H9 (cell line): ENCODE results near the gene SLC38A5. TPM values are rescaled to one million over a fixed set of nuclear protein-coding genes. Genes with fewer than 3 reads are reported as not detected.
"Not testable (repeated sequence)": the region's sequence is repeated elsewhere in the genome, so short reads cannot be mapped to it uniquely, and the experiment has no call there.

Experiments used
- DNase-seq: peaks from one replicate; pipeline ENCODE4 v3.0.0-alpha.2; 2017
- H2AFZ ChIP-seq: one replicate; pipeline ENCODE4 v1.6.1; 2013; ENCODE audit warnings: mild to moderate bottlenecking, low read length, control low read depth, moderate library complexity
- H2AK5ac ChIP-seq: 2 replicates; pipeline ENCODE4 v1.6.1; 2013; ENCODE audit warnings: low read length, control low read depth, mixed read lengths; ENCODE audit not compliant: insufficient read length
- H2BK120ac ChIP-seq: one replicate; pipeline ENCODE4 v1.6.1; 2013; ENCODE audit warnings: low read depth, mild to moderate bottlenecking, low read length, control low read depth, inconsistent platforms; ENCODE audit not compliant: poor library complexity, severe bottlenecking
- H2BK12ac ChIP-seq: 2 replicates; pipeline ENCODE4 v1.6.1; 2013; ENCODE audit warnings: low read length, control low read depth, mixed read lengths, low read depth; ENCODE audit not compliant: insufficient read length
- H2BK15ac ChIP-seq: 2 replicates; pipeline ENCODE4 v1.6.1; 2013; ENCODE audit warnings: low read depth, low read length, control low read depth
- H2BK20ac ChIP-seq: one replicate; pipeline ENCODE4 v1.6.1; 2013; ENCODE audit warnings: low read depth, mild to moderate bottlenecking, low read length, control low read depth, inconsistent platforms; ENCODE audit not compliant: poor library complexity, severe bottlenecking
- H2BK5ac ChIP-seq: 2 replicates; pipeline ENCODE4 v1.6.1; 2013; ENCODE audit warnings: low read length, control low read depth, mixed read lengths; ENCODE audit not compliant: insufficient read length
- H3K14ac ChIP-seq: 2 replicates; pipeline ENCODE4 v1.6.1; 2013; ENCODE audit warnings: low read length, control low read depth; ENCODE audit not compliant: insufficient read depth
- H3K18ac ChIP-seq: 2 replicates; pipeline ENCODE4 v1.6.1; 2013; ENCODE audit warnings: low read depth, mild to moderate bottlenecking, mixed read lengths, low read length, control low read depth; ENCODE audit not compliant: insufficient read length
- H3K23ac ChIP-seq: 2 replicates; pipeline ENCODE4 v1.6.1; 2013; ENCODE audit warnings: low read length, control low read depth, mixed read lengths, low read depth; ENCODE audit not compliant: insufficient read length
- H3K23me2 ChIP-seq: 2 replicates; pipeline ENCODE4 v1.6.1; 2013; ENCODE audit warnings: low read depth, mild to moderate bottlenecking, mixed read lengths, low read length, control low read depth; ENCODE audit not compliant: insufficient read length, poor library complexity, severe bottlenecking
- H3K27ac ChIP-seq: 2 replicates; pipeline ENCODE4 v1.5.1; 2013; ENCODE audit warnings: low read length, control low read depth, mixed read lengths, low read depth; ENCODE audit not compliant: insufficient read length
- H3K27me3 ChIP-seq: 2 replicates; pipeline ENCODE4 v1.6.1; 2013; ENCODE audit warnings: low read length, control low read depth, inconsistent platforms; ENCODE audit not compliant: insufficient read depth
- H3K4ac ChIP-seq: 2 replicates; pipeline ENCODE4 v1.6.1; 2013; ENCODE audit warnings: low read depth, mild to moderate bottlenecking, control low read depth, inconsistent platforms, low read length, moderate library complexity
- H3K4me1 ChIP-seq: 2 replicates; pipeline ENCODE4 v1.6.1; 2013; ENCODE audit warnings: low read length, control low read depth, inconsistent platforms; ENCODE audit not compliant: insufficient read depth
- H3K4me2 ChIP-seq: 2 replicates; pipeline ENCODE4 v1.6.1; 2013; ENCODE audit warnings: low read length, control low read depth, mixed read lengths; ENCODE audit not compliant: insufficient read length, insufficient read depth
- H3K56ac ChIP-seq: 2 replicates; pipeline ENCODE4 v1.6.1; 2013; ENCODE audit warnings: low read depth, mild to moderate bottlenecking, mixed read lengths, low read length, control low read depth; ENCODE audit not compliant: insufficient read length
- H3K79me1 ChIP-seq: 2 replicates; pipeline ENCODE4 v1.6.1; 2013; ENCODE audit warnings: low read depth, mild to moderate bottlenecking, moderate library complexity, low read length, control low read depth, inconsistent platforms; ENCODE audit not compliant: insufficient read depth, poor library complexity, severe bottlenecking
- H3K79me2 ChIP-seq: 2 replicates; pipeline ENCODE4 v1.6.1; 2013; ENCODE audit warnings: low read length, control low read depth, inconsistent platforms; ENCODE audit not compliant: insufficient read depth
- H3K9ac ChIP-seq: 2 replicates; pipeline ENCODE4 v1.6.1; 2013; ENCODE audit warnings: low read length, control low read depth, mixed read lengths; ENCODE audit not compliant: insufficient read length; ENCODE audit errors: extremely low read depth
- H3K9me3 ChIP-seq: one replicate; pipeline ENCODE4 v1.6.1; 2013; ENCODE audit warnings: low read depth, low read length, inconsistent platforms; ENCODE audit not compliant: control insufficient read depth
- H3T11ph ChIP-seq: one replicate; pipeline ENCODE4 v1.6.1; 2013; ENCODE audit warnings: mild to moderate bottlenecking, low read length, control low read depth, inconsistent platforms
- H4K20me1 ChIP-seq: one replicate; pipeline ENCODE4 v1.6.1; 2013; ENCODE audit not compliant: control insufficient read depth, insufficient read length, insufficient read depth
- H4K5ac ChIP-seq: 2 replicates; pipeline ENCODE4 v1.6.1; 2013; ENCODE audit warnings: low read depth, mild to moderate bottlenecking, mixed read lengths, low read length, control low read depth; ENCODE audit not compliant: insufficient read length
- H4K8ac ChIP-seq: replicated peaks from 2 replicates; pipeline ENCODE4 v1.6.1; 2013; ENCODE audit warnings: low read length, control low read depth, mixed read lengths, low read depth; ENCODE audit not compliant: insufficient read length
- H4K91ac ChIP-seq: 2 replicates; pipeline ENCODE4 v1.6.1; 2013; ENCODE audit warnings: low read depth, mild to moderate bottlenecking, moderate library complexity, mixed read lengths, low read length, control low read depth; ENCODE audit not compliant: insufficient read length
- H3K27ac Mint-ChIP-seq, 3 experiments: 2 replicates in 2 of 3; 3 replicates in 1 of 3; pipeline ENCODE4 v1.8.0; 2020 to 2021; ENCODE audit warnings: mixed read lengths in 3 of 3, mild to moderate bottlenecking in 1 of 3, moderate library complexity in 1 of 3
- H3K27me3 Mint-ChIP-seq: 2 replicates; pipeline ENCODE4 v1.8.0; 2021; ENCODE audit warnings: low read depth, mild to moderate bottlenecking, moderate library complexity, mixed read lengths
- H3K36me3 Mint-ChIP-seq, 3 experiments: 2 replicates in 2 of 3; 3 replicates in 1 of 3; pipeline ENCODE4 v1.8.0; 2020 to 2021; ENCODE audit warnings: low read depth in 3 of 3, mixed read lengths in 3 of 3; ENCODE audit not compliant: insufficient read depth in 1 of 3
- H3K4me1 Mint-ChIP-seq, 2 experiments: 2 replicates each; pipeline ENCODE4 v1.8.0; 2020; ENCODE audit warnings: mixed read lengths in 2 of 2
- H3K4me3 Mint-ChIP-seq, 2 experiments: 2 replicates in 1 of 2; 3 replicates in 1 of 2; pipeline ENCODE4 v1.8.0; 2020 to 2021; ENCODE audit warnings: mild to moderate bottlenecking in 2 of 2, mixed read lengths in 2 of 2, moderate library complexity in 1 of 2
- H3K9me3 Mint-ChIP-seq, 2 experiments: 2 replicates in 1 of 2; 3 replicates in 1 of 2; pipeline ENCODE4 v1.8.0; 2020; ENCODE audit warnings: mild to moderate bottlenecking in 2 of 2, mixed read lengths in 2 of 2, moderate library complexity in 1 of 2
- WGBS: extraction: QIAGEN DNeasy Blood & Tissue Kit; methylation state at CpG from one replicate; pipeline ENCODE4 v1.1.7; 2013; ENCODE audit warnings: missing lambda C conversion rate, low lambda C conversion rate, mixed read lengths; ENCODE audit not compliant: insufficient read length; ENCODE audit errors: extremely low coverage; 5-methylcytosine and 5-hydroxymethylcytosine counted together
- total RNA-seq: library from RNA; stranded (reverse); gene quantifications from 2 replicates; pipeline ENCODE4 v1.2.1, GENCODE V29; 2021

SLC38A5 gene
- total RNA-seq, 1 experiment from 2014 or later, result 28.3 TPM

- H3K23ac ChIP-seq, result not testable (repeated sequence)
Observed at GRCh38 chrX:48433713-48434112, 36.3 kb downstream of the SLC38A5 start.

GRCh38 chrX:48430166-48430565, 39.9 kb downstream of the SLC38A5 start:
- H3K4me1 Mint-ChIP-seq, H3K27ac Mint-ChIP-seq, H2AK5ac ChIP-seq, H2BK12ac ChIP-seq, H2AFZ ChIP-seq, H3K23ac ChIP-seq, H2BK120ac ChIP-seq, H2BK5ac ChIP-seq, H3K9me3 ChIP-seq, H3K4me1 ChIP-seq, H3K23me2 ChIP-seq, H3K4me3 Mint-ChIP-seq, H3T11ph ChIP-seq, H4K20me1 ChIP-seq, H3K27me3 ChIP-seq, H3K79me2 ChIP-seq, H3K18ac ChIP-seq, H3K4me2 ChIP-seq, H2BK20ac ChIP-seq, H3K56ac ChIP-seq, H3K27me3 Mint-ChIP-seq, H3K4ac ChIP-seq, H4K5ac ChIP-seq, H4K8ac ChIP-seq, H2BK15ac ChIP-seq, H4K91ac ChIP-seq, H3K79me1 ChIP-seq, DNase-seq, H3K14ac ChIP-seq, H3K27ac ChIP-seq, H3K9ac ChIP-seq: not testable (repeated sequence)
- H3K36me3 Mint-ChIP-seq, result peaks cover 7 to 13% (median 8%) of the 10 kb centered on the region in 3 experiments; a peak in 6 of 7 replicates
- no CpG with 5 or more reads among the region's 4 CpGs for WGBS
- H3K9me3 Mint-ChIP-seq, result peaks cover 50 to 57% of the 10 kb centered on the region in 2 experiments

More at GRCh38 chrX:48433713-48434112, 36.3 kb downstream of the SLC38A5 start:
- H3K23me2 ChIP-seq, H2BK120ac ChIP-seq, H3K27ac ChIP-seq, H4K8ac ChIP-seq, H4K5ac ChIP-seq, H3K4me1 Mint-ChIP-seq, H3K56ac ChIP-seq, H3K4me1 ChIP-seq, H2BK20ac ChIP-seq, H2BK5ac ChIP-seq, H4K91ac ChIP-seq, H2AK5ac ChIP-seq, H3K4ac ChIP-seq, H3K79me1 ChIP-seq, H3T11ph ChIP-seq, DNase-seq, H3K27ac Mint-ChIP-seq, H3K9ac ChIP-seq, H3K14ac ChIP-seq, H4K20me1 ChIP-seq, H3K79me2 ChIP-seq, H2BK15ac ChIP-seq, H3K4me2 ChIP-seq, H3K9me3 ChIP-seq, H2BK12ac ChIP-seq, H2AFZ ChIP-seq, H3K18ac ChIP-seq, H3K27me3 ChIP-seq, H3K27me3 Mint-ChIP-seq: not testable (repeated sequence)
- Mint-ChIP-seq H3K4me3 (peak overlapping the region in 1 of 2 experiments; percentile 21; a peak in 2 of 5 replicates), H3K36me3 (peaks cover 9 to 14% (median 12%) of the 10 kb centered on the region in 3 experiments), H3K9me3 (peaks cover 63 to 72% of the 10 kb centered on the region in 2 experiments)
- no CpG with 5 or more reads among the region's 13 CpGs for WGBS
